ENCODE results near the gene MCRS1. TPM values are rescaled to one million over a fixed set of nuclear protein-coding genes. Genes with fewer than 3 reads are reported as not detected.
A peak's percentile ranks its signal among the peaks of the same experiment; 100 is the strongest.

MCRS1 gene
- total RNA-seq, 4 donors from 2014 or later: 38.5 to 53.8 (median 41.5) TPM

GRCh38 chr12:49547090-49547690 lies 20.8 kb downstream of the MCRS1 start:
- DNase-seq (ENCODE audit: low spot score in 2 of 2): no peak
- H3K4me3 ChIP-seq (ENCODE audit: low read depth, poor library complexity, severe bottlenecking): no peak overlapping the region
- intact Hi-C loops (cut with DNase I; ENCODE audit: low total_unique reads): no loop called here
- TF ChIP-seq CTCF (IDR thresholded peaks at IDR 0.05): no peak
- TF ChIP-seq POLR2A (IDR thresholded peaks at IDR 0.05): no peak
- 67 to 71% methylated on average over 7 of the region's 7 CpGs for WGBS, 2 donors

- no peak for TF ChIP-seq POLR2A (IDR thresholded peaks at IDR 0.05)
- no peak for TF ChIP-seq CTCF (IDR thresholded peaks at IDR 0.05)
- WGBS, 2 donors: 66 to 75% methylated on average over 1 to 3 of the region's 3 CpGs
- peak in 1 of 2 donors; percentile 68 for DNase-seq (ENCODE audit: low spot score in 2 of 2)
- intact Hi-C loops (cut with DNase I; ENCODE audit: low total_unique reads): no loop called here
- no peak overlapping the region for H3K4me3 ChIP-seq (ENCODE audit: low read depth, poor library complexity, severe bottlenecking)
Observed at GRCh38 chr12:49546481-49546880, 21.5 kb downstream of the MCRS1 start.

- WGBS, 2 donors: 74 to 86% methylated on average over 3 to 4 of the region's 4 CpGs
- H3K4me3 ChIP-seq (ENCODE audit: low read depth, poor library complexity, severe bottlenecking): no peak overlapping the region
Observed at GRCh38 chr12:49545815-49546214, 22.1 kb downstream of the MCRS1 start.

GRCh38 chr12:49543914-49544815 lies 23.8 kb downstream of the MCRS1 start:
- intact Hi-C loops (cut with DNase I; ENCODE audit: low total_unique reads): no loop called here
- no peak overlapping the region for H3K4me3 ChIP-seq (ENCODE audit: low read depth, poor library complexity, severe bottlenecking)
- peak in 1 of 2 donors; percentile 84 for DNase-seq (ENCODE audit: low spot score in 2 of 2)
- WGBS, 2 donors: 50 to 63% methylated on average over 32 to 39 of the region's 39 CpGs
- TF ChIP-seq POLR2A (IDR thresholded peaks at IDR 0.05) (no peak), CTCF (IDR thresholded peaks at IDR 0.05) (no peak)

More at GRCh38 chr12:49545815-49546214, 22.1 kb downstream of the MCRS1 start:
- intact Hi-C loops (cut with DNase I; ENCODE audit: low total_unique reads): no loop called here
- TF ChIP-seq CTCF (IDR thresholded peaks at IDR 0.05) (no peak), POLR2A (IDR thresholded peaks at IDR 0.05) (no peak)
- no peak for DNase-seq (ENCODE audit: low spot score in 2 of 2)

GRCh38 chr12:49543221-49543913 lies 24.6 kb downstream of the MCRS1 start:
- intact Hi-C loops (cut with DNase I; ENCODE audit: low total_unique reads): no loop called here
- DNase-seq (ENCODE audit: low spot score in 2 of 2): peak in 1 of 2 donors; percentile 82
- 65 to 75% methylated on average over 20 of the region's 20 CpGs for WGBS, 2 donors
- TF ChIP-seq CTCF (IDR thresholded peaks at IDR 0.05) (no peak), POLR2A (IDR thresholded peaks at IDR 0.05) (no peak)
- no peak overlapping the region for H3K4me3 ChIP-seq (ENCODE audit: low read depth, poor library complexity, severe bottlenecking)
